ENCODE results near the gene PRC1.

GRCh38 chr15:90986790-90987507, 7.4 kb downstream of the PRC1 start:
- TF ChIP-seq CTCF (IDR thresholded peaks at IDR 0.05; ENCODE audit: insufficient read depth, low read depth, low read length) (no peak), EZH2 (IDR thresholded peaks at IDR 0.05; ENCODE audit: insufficient read depth, low read length) (no peak)

Data from astrocyte (in vitro differentiated cells and primary cell).